22Rv1 (cell line): ENCODE measurements around the gene HRH2.

Experiments used
- H3K27ac ChIP-seq: fragments of 450-650 bp; 2 replicates; pipeline ENCODE4 v1.5.1; 2017
- CTCF ChIP-seq: fragments of 450-650 bp; IDR thresholded peaks from 2 replicates; pipeline ENCODE4 v1.5.1; 2017; ENCODE audit warnings: mild to moderate bottlenecking
- ZFX ChIP-seq: fragments of 450-650 bp; IDR thresholded peaks from 2 replicates; pipeline ENCODE4 v1.6.1; 2017; ENCODE audit warnings: antibody characterized with exemption, borderline replicate concordance

HRH2 gene

GRCh38 chr5:175675873-175676272, 18.0 kb downstream of the HRH2 start:
- TF ChIP-seq CTCF (no peak), ZFX (no peak)
- H3K27ac ChIP-seq: no peak overlapping the region

- no peak overlapping the region for H3K27ac ChIP-seq
- no peak for TF ChIP-seq CTCF
Observed at GRCh38 chr5:175677571-175677970, 19.7 kb downstream of the HRH2 start.

GRCh38 chr5:175678074-175678473, 20.2 kb downstream of the HRH2 start:
- TF ChIP-seq ZFX (no peak), CTCF (no peak)
- H3K27ac ChIP-seq: no peak overlapping the region

GRCh38 chr5:175679411-175679810, 21.5 kb downstream of the HRH2 start:
- no peak overlapping the region for H3K27ac ChIP-seq
- TF ChIP-seq ZFX (no peak), CTCF (no peak)

GRCh38 chr5:175680020-175680419, 22.1 kb downstream of the HRH2 start:
- TF ChIP-seq ZFX (no peak), CTCF (no peak)
- H3K27ac ChIP-seq: no peak overlapping the region

GRCh38 chr5:175680463-175680862, 22.6 kb downstream of the HRH2 start:
- H3K27ac ChIP-seq: no peak overlapping the region
- TF ChIP-seq CTCF: no peak
- TF ChIP-seq ZFX: no peak

GRCh38 chr5:175681045-175681967, 23.4 kb downstream of the HRH2 start:
- H3K27ac ChIP-seq: no peak overlapping the region
- TF ChIP-seq ZFX: no peak
- no peak for TF ChIP-seq CTCF
